Activated CD4-positive, alpha-beta T cell treated with anti-CD3 and anti-CD28 coated beads, Interleukin-2, Interleukin-4, amounts not matched to agents 100 ng/mL and 50 ng/mL, durations not matched to agents 16 hours and 8 hours (primary cell): Measurements from ENCODE around the gene C1QL1.

ENCODE experiments used
- DNase-seq: peaks from one replicate; pipeline ENCODE4 v3.0.0-alpha.2; 2020; ENCODE audit warnings: low spot score

The C1QL1 gene

DNA sequence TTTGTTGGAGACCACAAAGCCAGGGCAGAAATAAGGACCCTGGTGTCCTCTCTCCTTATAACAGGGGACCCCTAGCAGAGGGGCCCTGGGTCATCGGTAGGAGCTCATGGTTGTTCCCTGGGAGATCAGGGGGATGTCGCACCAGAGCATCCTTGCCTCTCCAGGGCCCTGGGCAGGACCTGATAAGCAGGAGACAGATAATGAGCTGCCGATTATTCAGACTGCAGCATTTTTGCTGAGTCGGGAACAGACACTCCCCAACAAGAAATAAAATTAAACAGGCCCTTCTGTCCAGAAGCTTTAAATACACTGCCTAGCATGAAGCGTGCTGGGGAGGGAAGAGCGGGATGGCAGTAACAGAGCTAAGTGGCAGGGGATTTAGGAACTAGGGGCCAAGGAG, 37.4 kb downstream of the C1QL1 start:
- no peak for DNase-seq

DNA sequence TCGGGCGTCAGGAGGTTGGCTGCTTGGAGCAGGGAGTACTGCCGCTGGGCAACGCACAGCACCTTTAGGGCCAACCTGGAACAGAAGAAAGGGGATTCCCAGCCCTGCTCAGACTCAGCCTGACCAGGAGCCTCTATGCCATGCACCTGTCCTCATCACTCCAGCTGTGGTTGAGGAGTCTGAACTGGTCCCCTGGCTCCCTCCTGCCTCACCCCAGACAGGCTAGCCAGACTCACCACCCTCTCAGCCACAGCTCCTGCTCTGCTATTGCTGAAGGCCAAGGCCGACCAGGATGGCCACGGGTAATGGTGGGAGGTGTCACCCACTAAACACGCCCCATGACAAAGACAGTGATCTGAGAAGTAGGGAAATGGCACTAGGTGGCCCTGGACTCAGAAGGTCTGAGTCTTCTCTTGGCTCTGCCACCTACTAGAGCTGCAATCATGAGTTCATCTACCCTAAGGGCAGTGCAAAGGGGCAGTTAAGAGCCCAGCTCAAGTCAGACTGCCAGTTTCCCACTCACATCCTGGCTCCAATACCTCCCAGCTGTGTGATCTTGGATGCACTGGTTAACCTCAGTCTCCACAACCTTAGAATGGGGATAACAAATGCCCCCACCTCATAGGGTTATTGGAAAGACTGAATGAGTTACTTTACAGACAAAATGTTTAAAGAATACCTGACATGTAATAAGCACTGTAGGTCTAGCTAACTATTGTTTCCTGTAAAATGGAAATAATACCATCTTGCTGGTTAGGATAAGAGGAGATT, 39.0 kb downstream of the C1QL1 start:
- no peak for DNase-seq

DNA sequence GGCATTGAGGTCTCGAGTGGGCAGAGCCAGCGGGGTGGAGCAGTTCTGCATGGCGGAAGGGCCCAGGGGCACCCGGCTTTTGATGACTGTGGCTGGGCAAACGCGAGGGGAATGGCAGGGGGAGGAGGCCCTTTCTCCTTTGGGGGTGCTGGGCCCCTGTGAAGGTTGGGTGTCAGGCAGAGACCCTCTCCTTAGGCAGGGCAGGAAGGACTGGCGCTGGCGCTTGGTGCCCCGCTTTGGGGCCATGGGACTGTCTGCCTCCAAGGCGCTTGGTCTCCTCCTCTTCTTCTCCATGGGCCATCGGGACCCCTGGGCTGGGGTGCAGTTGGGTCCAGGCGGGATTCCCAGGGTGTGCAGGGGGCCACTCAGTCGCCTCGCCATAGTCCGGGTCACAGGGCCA, 40.0 kb downstream of the C1QL1 start:
- DNase-seq = no peak

DNA sequence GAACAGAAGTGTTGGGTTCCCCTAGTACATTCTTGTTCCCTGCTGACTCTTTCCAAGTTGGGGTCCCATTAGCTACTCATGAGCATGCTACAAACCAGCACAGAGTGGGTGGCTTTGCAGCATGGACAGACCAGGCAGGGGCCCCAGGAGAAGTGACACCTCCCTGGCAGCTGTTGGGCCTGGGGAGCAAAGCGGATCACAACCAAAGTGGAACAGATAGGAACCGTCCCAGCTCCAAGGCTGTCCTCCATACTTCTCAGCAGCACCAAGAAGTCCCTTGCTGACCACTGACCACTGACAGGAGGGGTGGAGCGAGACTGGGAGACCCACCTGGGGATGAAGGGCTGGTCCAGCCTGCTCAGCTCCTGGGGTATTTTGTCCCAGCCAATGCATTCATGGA, 40.4 kb downstream of the C1QL1 start:
- DNase-seq = no peak

DNA sequence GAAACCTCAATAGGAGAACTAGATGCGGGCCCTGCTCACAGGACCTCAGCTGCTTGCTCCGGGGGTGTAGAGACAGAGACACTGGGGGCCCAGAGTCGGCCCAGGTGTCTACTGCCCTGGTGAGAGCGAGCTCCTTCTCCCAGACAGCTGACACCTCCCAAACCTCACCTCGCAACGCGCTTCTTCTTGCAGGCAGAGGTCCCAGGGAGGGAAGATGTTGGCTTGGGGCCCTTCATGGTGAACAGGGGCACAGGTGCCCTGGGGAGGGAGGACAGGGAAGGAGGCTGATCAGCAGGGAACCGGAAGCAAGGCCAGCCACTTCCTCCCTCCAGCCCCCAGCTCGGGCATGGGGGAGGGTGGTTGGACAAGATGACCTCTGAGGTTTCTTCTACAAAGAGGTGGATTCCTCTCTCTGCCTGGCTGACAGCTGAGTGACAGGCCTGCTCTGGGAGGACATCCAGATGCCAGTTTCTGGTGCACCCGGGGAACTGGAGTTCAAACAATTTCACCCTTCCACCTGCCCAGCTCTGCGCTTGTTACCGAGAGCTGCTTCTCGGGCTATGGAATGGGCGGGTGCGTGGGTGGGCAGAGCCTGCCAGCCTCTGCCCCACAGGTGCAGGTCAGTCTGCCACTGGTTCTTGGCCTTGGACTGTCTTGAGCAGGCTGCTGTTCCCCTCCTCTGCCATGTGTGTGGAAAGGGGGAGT, 41.1 kb downstream of the C1QL1 start:
- DNase-seq = no peak

DNA sequence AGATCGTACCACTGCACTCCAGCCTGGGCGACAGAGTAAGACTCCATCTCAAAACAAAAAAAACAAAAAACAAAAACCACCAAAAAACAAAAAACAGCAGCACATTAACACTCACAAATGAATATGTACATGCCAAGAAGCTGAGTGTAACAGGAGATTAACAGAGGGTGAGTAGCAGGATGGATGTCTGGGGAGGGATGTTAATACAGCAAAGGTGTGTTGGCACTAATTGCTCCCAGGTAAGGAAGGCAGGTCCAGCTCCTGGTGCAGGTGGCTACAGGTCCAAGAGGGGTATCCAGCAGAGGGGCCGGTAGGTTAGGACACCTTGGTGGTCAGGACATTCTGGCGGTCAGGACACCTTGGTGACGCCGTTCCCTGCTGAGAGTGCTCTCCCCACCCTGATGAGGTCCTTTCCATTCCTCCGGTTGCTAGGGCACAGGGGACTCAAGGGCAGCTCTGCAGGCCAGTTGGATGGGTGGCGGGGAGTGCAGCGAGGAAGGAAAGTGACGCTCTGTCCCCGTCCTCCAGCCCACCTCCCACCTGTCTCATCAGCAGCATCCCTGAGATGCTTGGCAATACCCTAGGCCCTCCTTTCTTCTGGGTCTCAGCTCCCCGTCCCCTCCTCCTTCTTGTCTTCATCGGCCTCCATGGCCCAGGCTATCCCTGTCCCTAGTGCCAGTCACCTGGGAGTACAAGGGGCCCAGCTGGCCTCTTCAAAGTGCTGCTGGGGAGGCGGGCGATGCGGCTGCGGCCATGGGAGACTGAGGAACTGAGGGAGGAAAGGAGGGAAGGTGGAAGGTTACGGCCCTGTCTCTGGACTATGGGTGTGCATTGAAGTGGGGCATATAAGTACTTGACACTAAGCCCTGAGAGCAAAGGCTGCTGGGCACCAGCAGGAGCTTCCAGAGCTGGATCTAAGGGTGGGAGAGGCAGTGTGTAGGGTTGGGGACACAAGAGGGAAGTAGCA, 42.1 kb downstream of the C1QL1 start:
- no peak for DNase-seq

DNA sequence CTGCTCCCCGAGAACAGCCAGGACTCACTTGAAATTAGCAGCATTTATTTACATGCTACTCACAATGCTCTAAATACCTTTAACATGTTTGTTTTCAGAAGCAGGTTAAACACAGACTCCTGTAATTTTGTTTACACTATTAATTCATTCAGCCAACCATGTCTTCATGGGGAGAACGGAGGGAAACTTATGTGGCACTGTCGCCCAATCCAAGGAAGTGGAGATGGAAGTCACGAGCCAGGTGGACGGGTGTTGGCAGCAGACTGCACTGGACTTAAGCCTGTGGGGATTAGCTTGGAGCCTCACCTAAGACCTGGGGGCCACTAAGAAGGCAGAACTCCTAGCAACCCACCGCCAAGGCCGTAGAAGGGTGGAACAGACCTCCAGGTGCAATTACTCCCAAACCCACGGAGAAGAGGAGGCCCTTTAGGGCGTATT, 44.0 kb downstream of the C1QL1 start:
- DNase-seq = no peak

DNA sequence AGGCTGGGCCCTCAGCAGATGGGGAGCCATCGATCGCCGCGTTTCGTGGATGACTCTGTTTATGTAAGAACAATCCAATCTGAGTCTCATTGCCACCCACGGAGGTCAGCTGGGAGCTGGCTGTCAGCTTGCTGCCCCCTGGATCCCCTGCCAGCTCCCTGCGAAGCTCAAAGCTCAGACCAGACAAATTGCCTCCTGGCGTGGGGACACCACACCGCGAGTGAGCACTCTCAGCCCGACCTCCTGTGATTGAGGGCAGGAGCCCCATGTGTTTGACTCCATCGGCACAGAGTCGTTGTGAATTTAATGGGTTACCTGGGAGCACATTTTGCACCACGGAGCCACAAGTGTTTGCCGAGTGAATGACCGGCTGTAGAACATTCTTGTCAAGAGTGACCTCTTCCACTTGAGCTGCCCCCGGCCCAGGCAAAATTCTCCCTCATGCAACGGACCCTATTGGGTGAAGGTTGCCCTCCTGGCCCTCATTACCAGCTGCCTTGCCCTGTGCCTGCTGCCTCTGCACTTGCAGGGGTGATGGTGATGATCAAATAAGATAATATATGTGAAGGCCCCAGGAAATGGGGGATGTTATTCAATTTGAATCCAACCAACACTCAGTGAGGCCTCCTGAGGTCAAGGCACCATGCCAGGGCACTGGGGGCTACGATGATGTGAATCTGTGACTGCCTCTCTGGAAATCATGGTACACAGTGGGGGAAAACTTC, 45.2 kb downstream of the C1QL1 start:
- no peak for DNase-seq

DNA sequence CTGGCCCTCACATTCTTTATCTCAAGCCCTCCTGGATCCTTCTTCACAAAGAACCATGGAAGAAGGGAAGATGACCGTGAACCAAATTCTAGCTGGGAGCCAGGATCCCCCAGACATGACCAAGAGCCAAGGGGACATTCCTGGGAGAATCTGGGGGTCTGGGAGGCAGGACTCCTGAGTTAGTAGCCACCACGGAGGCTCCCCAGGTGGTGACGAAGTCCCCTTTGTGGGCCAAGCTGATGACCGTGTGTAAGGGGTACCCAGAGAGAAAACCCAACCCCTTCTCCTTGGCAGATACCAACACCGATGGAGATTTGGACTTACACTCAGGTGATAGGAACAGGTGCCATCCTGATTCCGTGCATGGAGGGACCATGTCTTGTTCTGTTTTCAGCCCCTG, 46.0 kb downstream of the C1QL1 start:
- DNase-seq = no peak

DNA sequence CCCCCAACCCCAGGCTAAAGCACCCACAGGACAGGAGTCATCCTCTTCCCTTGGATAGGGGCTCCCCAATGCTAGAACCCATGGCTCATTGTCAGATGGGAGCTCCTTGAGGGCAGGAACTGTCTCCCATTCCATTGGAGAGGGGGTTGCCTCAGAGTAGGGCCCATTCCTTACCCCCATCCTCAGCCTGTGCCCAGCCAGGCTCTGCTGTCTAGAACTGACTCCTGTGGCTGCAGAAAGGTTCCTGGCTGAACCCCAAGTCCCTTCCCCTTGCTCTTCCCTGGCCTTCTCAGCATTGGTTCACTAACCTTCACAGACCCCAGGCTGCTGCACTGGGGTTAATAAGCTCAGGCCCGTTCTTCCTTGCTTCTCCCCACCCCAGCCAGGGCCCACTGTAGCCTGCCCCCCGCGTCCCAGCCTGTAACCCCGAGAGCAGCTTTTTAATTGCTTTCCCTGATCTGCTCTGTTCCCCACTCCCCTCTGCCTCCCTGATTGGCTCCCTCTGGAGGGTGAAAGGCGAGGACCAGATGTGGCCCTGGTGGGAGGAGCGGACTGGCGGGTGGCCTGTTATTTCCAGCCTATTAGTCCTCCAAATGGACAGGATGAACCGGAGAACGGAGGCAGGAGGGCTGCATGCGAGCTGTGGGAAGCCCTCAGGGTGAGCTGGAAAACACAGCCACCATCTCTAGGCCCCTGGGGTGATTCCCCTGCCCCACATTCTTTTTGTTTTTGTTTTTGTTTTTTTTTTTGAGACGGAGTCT, 46.8 kb downstream of the C1QL1 start:
- DNase-seq = no peak

DNA sequence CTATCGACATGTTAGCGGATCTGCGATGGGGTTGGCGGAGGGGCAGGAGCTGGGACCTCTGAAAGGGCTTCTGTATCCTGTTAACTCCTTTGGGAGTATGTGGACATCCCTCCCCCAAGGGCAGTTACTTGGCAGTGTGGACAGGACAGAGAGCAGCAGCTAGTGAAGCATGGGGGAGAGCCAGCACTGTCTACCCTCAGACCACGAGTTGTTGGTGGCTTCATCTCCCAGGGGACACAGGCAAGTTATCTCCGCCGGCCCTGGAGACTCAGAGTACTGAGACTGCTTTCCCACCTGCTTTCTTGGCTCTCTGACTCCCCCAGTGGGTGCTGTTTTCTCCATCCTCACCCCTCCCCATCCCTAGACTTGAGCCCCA, 47.5 kb downstream of the C1QL1 start:
- DNase-seq = no peak

DNA sequence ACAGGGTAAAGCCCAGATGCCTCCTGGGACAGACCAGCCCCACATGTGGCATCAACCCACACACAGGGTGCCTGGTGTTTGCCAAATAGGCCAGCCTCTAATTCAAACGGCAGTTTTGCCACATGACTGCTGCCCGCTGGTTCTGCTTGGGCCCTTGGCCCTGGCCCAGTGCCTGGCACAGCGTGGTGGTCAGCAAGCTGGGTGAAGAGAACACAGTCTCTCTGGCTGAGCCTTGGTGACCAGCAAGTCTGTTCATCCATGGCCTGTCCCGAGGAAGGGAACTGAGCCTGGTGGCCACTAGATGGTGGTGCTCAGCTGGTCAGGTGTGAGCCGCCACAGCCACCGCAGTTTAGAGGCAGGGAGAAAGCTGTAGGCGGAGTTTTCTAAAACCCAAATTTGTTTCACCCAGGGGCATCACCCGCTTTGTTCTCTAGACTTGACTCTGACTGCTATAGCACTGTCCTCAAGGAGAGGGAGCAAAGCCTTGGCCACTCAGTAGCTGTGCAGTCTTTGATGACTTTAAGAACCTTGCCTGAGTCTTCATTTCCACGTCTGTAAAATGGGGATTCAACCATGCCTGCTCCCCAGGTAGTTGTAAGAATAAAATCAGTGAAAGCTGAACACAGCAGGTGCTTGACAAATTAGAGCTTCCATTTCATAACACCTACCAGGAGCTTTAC, 48.1 kb downstream of the C1QL1 start:
- peak; percentile 51 for DNase-seq

DNA sequence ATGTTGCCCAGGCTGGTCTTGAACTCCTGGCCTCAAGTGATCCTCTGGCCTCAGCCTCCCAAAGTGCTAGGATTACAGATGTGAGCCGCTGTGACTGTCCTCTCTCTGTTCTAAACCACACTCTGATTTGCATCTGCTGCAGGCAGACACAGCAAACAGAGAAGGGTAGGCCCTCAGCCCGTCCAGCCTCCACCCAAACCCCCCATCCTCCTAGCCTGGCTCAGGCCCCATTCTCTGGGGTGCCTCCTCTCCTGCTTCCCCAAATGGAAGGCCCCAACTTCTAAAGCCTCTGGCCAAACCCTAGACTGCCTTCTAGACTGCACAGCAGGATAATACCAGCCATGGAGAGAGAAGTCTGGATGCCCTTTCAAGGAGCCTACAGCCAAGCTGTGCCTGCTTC, 48.7 kb downstream of the C1QL1 start:
- no peak for DNase-seq

DNA sequence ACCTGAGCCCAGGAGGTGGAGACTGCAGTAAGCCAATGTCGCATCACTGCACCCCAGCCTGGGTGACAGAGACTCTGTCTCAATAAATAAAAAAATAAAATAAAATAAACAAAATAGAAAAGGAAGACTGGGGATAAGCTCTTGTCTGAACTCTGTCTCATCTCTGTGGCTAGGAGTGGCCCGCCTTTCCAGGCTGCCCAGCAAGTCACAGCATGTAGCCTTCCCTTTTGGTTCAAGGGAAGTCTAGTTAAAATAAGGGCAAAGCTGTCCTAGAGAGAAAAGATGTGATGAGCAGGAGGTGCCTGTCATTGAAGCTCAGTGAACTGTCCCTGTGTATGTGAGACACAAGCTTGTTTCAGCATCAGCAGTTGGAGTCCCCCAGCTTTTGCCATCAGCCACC, 50.1 kb downstream of the C1QL1 start:
- DNase-seq = no peak

DNA sequence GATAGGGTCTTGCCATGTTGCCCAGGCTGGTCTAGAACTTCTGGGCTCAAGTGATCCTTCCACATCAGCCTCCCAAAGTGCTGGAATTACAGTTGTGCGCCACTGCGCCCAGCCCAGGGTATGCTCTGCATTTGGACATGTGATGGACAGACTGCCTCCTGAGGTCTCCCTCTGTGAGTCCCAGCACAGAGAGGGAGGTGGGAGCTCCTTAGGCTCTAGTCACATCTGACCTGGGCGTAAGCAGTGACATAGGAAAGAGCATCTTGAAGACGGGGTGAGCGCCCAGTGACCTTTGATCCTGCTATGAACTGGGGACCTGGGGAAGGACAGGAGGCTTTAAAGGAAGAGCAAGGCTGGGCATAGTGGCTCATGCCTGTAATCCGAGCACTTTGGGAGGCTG, 50.6 kb downstream of the C1QL1 start:
- DNase-seq = no peak

DNA sequence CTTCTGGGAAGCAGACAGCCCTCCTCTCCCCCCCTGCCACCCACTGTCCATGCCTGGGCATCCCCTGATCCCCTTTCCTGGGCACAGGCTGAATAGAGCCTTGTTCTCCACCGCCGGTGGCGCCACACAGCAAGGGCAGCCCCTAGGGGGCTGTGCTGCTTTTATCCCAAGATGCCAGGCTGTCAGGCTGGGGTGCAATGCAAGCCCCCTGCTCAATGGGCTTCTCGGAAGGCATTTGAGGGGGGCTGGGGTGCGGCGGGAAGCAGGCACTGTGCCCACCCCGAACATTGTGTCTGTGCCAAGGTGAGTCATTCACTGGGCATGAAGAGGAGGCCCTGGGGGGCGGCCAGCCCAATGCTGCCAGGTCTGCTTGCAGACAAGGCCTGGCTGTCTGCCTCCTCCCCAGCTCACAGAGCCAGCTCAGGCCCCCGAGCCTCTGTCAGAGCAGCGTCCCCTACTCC, 51.3 kb downstream of the C1QL1 start:
- no peak for DNase-seq

DNA sequence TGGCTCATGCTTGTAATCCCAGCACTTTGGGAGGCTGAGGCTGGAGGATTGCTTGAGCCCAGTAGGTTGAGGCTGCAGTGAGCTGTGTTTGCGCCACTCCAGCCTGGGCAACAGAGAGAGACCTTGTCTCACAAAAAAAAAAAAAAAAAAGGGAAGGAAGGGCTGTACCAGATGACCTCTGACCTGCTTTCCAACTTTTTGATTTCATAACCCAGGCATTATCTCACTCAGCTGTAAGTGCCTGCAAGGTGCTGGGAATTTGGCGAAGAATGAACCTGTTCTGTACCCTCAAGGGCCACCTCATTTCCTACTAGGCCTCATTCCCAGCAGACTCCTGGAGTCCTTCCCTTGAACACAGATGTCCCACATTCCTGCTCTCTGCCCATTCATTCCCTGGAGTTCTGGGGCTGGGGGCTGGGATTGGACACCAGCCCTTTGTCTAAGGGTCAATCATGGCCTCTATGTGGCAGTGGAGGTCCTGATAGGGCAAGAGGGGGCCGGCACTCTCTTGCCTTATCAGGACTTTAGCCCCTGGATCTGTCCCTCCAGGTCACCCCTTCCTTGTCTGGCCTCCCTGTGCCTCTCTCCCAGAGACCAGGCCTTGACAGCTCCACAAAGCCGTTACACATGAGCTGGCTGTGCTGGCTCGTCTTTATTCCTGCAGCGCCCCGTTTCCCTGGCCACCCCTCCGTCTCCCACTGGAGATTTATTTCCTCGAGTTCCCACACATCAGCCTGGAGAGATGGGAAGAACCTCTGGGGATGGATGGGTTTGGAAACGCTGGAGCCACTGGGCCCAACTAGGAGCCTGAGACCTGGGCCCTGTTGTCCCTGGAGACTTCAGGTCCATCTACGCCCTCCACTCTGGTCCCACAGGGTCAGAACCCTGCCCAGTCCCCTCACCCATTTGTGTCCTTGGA, 52.0 kb downstream of the C1QL1 start:
- DNase-seq = no peak

DNA sequence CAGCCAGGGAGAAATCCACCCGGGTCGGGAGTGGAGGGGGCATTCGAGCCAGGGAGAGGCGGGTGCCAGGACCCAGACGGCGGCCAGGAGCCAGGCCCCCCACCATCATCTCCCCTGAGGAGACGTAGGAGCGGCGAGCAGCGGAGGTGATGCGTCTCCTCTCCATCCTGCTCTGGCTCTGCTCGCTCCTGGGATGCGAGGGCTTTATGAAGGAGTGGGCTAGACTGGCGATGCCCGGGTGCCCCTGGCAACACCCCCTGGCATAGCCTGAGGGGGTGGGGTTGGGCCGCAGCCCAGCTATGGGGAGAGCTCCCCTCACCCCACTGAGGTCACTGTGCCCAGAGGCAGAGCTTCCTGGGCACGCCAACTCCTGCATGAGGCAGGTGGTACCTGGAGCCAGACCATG, 52.8 kb downstream of the C1QL1 start, which contains the start of gene GFAP:
GFAP (minus strand) TSS at position 180 of the 406 bp plus-strand sequence; CDS start at position 166, 14 bp downstream.
- no peak for DNase-seq

DNA sequence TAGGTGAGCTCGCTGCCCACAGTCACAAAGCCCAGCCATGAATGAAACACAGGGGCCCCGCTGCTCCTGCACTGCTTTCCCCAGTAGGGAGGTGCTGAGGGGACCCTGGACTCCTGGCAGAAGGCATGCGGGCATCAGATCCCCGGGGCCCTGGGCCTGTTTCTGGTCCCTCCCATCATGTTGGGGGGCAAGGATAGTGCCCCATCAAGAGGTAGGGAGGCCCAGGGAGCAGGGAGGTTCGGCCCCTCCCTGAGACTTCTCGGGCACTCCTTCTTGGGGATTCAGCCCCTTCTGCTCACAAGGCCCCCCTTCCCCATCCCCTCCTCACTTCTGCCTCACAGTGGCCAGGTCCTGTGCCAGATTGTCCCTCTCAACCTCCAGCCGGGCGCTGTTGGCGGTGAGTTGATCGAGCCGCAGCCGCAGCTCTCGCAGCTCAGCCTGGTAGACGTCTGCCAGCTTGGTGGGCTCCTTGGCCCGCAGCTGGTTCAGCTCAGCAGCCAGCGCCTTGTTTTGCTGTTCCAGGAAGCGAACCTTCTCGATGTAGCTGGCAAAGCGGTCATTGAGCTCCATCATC, 53.3 kb downstream of the C1QL1 start:
- no peak for DNase-seq
